Stimulated activated naive B cell treated with anti-CD40 and anti-IgM and Interleukin-4, amounts not matched to agents 10 μg/mL and 1 μg/mL and 100 μg/mL, for 72 hours (primary cell): ENCODE results near the gene SERPINA4.

Experiments
- ATAC-seq, 2 donors: fragments of 150-1000 bp; cut with Tn5 transposase; replicated peaks; 2 replicates each; pipeline ENCODE4 v1.10.0; 2021; ENCODE audit warnings: moderate library complexity in 1 of 2
- DNase-seq: peaks from one replicate; pipeline ENCODE4 v3.0.0; 2021
- H3K27ac Mint-ChIP-seq: one replicate; pipeline ENCODE4 v1.8.0; 2022; ENCODE audit warnings: mild to moderate bottlenecking, mixed read lengths
- H3K27me3 Mint-ChIP-seq, 2 donors: one replicate each; pipeline ENCODE4 v1.8.0; 2022; ENCODE audit warnings: mixed read lengths in 2 of 2
- H3K36me3 Mint-ChIP-seq, 2 donors: one replicate each; pipeline ENCODE4 v1.8.0; 2022; ENCODE audit warnings: mixed read lengths in 2 of 2, mild to moderate bottlenecking in 1 of 2
- H3K4me1 Mint-ChIP-seq, 2 donors: one replicate each; pipeline ENCODE4 v1.8.0; 2022; ENCODE audit warnings: mixed read lengths in 2 of 2, mild to moderate bottlenecking in 1 of 2
- H3K4me3 Mint-ChIP-seq, 2 donors: one replicate each; pipeline ENCODE4 v1.8.0; 2022; ENCODE audit warnings: mild to moderate bottlenecking in 2 of 2, mixed read lengths in 2 of 2, moderate library complexity in 1 of 2
- H3K9me3 Mint-ChIP-seq, 2 donors: one replicate each; pipeline ENCODE4 v1.8.0; 2022; ENCODE audit warnings: mixed read lengths in 2 of 2, mild to moderate bottlenecking in 1 of 2

The SERPINA4 gene

DNA sequence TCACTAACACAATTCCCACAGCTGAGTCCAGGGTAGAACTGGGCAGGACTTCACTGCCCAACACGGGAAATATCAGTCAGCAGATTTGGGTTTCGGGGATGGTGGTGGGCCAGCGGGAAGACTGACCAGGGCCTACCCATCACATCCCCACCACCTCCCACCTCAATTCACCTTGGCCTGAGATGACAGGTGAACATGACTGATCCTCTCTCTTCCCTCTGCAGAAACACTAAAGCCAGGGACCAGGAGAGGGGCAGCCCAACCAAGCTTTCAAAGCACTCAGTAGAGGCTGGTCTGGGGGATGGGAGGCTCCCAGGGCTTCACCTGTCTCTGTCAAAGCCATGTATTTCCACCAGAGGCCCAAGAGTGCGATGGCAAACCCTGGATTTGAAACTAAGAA is 22.3 kb downstream of the SERPINA4 start:
- DNase-seq (no peak), ATAC-seq (no peak)
- no peak overlapping the region for H3K4me3 Mint-ChIP-seq
- H3K27me3 Mint-ChIP-seq: peaks cover 0 to 4% of the 10 kb centered on the region in 2 donors
- H3K36me3 Mint-ChIP-seq: no peaks in the 10 kb centered on the region
- H3K4me1 Mint-ChIP-seq: no peaks in the 10 kb centered on the region
- H3K27ac Mint-ChIP-seq: no peak overlapping the region
- H3K9me3 Mint-ChIP-seq: peaks cover 0 to 1% of the 10 kb centered on the region in 2 donors

- Mint-ChIP-seq H3K27me3 (peaks cover 0 to 4% of the 10 kb centered on the region in 2 donors), H3K27ac (no peak overlapping the region), H3K4me3 (no peak overlapping the region), H3K9me3 (no peaks in the 10 kb centered on the region), H3K36me3 (no peaks in the 10 kb centered on the region), H3K4me1 (no peaks in the 10 kb centered on the region)
- ATAC-seq: no peak
- DNase-seq: no peak
These were observed 23.5 kb downstream of the SERPINA4 start for GRCh38 chr14:94584591-94585280.

GRCh38 chr14:94586635-94587034 is 25.4 kb downstream of the SERPINA4 start:
- ATAC-seq: no peak
- Mint-ChIP-seq H3K9me3 (peaks cover 4 to 10% of the 10 kb centered on the region in 2 donors), H3K4me1 (no peaks in the 10 kb centered on the region), H3K27ac (no peak overlapping the region), H3K4me3 (no peak overlapping the region), H3K27me3 (peaks cover 0 to 4% of the 10 kb centered on the region in 2 donors), H3K36me3 (no peaks in the 10 kb centered on the region)
- no peak for DNase-seq

DNA sequence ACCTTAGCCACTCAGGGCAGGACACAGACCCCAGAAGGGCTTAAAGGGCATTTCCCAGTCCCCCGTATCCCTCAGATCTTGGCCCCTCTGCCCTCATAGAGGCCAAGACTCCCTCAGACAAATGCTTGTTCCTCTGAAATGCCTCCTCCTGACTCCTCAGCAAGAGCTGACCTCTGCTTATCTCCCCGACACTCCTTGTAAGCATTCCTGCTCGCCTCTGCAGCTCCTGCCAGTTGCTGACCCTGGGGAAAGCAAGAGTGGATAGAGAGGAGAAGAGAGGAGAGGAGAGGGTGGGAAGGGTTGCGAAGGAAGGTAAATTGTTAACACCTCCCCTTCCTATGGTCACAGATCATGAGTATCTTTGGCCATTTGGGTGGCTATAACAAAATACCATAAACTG is 27.1 kb downstream of the SERPINA4 start:
- H3K9me3 Mint-ChIP-seq: peaks cover 5 to 10% of the 10 kb centered on the region in 2 donors
- no peak for ATAC-seq
- no peaks in the 10 kb centered on the region for H3K4me1 Mint-ChIP-seq
- DNase-seq: no peak
- no peak overlapping the region for H3K4me3 Mint-ChIP-seq
- H3K27ac Mint-ChIP-seq: no peak overlapping the region
- no peaks in the 10 kb centered on the region for H3K36me3 Mint-ChIP-seq
- peaks cover 0 to 4% of the 10 kb centered on the region in 2 donors for H3K27me3 Mint-ChIP-seq

DNA sequence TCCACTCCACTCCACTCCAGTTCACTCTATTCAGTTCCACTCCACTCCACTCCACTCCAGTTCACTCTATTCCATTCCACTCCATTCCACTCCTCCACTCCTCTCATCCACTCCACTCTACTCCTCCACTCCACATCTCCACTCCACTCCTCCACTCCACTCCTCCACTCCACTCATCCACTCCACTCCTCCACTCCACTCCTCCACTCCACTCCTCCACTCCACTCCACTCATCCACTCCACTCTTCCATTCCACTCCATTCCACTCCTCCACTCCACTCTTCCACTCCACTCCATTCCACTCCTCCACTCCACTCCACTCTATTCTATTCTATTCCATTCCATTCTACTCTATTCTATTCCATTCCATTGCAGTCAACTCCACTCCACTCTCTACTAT is 29.8 kb downstream of the SERPINA4 start:
- no peaks in the 10 kb centered on the region for H3K36me3 Mint-ChIP-seq
- no peak overlapping the region for H3K4me3 Mint-ChIP-seq
- no peaks in the 10 kb centered on the region for H3K4me1 Mint-ChIP-seq
- H3K27ac Mint-ChIP-seq: no peak overlapping the region
- ATAC-seq: no peak
- DNase-seq: no peak
- peaks cover 6 to 16% of the 10 kb centered on the region in 2 donors for H3K27me3 Mint-ChIP-seq
- H3K9me3 Mint-ChIP-seq: peaks cover 5 to 10% of the 10 kb centered on the region in 2 donors

- Mint-ChIP-seq H3K27ac (no peak overlapping the region), H3K4me1 (no peaks in the 10 kb centered on the region), H3K4me3 (no peak overlapping the region), H3K9me3 (peaks cover 5 to 10% of the 10 kb centered on the region in 2 donors), H3K36me3 (no peaks in the 10 kb centered on the region), H3K27me3 (peaks cover 6 to 17% of the 10 kb centered on the region in 2 donors)
- DNase-seq (no peak), ATAC-seq (no peak)
These were observed 30.6 kb downstream of the SERPINA4 start for GRCh38 chr14:94591871-94592270.

DNA sequence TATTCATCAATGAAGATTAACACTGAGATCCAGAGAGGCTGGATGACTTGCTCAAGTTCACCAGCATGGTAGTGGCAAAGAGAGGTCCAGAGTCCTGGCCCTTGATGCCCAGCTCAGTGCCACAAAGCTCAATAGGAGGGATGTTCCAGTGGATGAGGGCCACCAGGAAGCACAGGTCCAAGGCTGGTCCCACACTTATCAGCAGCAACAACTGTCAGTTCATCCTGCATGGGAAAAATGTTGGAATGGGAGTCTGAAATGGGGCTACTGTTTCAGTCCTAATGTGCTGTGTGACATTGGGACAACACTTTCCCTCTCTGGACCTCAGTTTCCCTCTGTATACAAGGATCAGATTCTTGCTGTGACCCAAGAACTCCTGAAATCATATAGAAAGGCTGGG is 31.2 kb downstream of the SERPINA4 start:
- ATAC-seq (no peak), DNase-seq (no peak)
- H3K4me1 Mint-ChIP-seq: no peaks in the 10 kb centered on the region
- H3K27ac Mint-ChIP-seq: no peak overlapping the region
- peaks cover 5 to 10% of the 10 kb centered on the region in 2 donors for H3K9me3 Mint-ChIP-seq
- H3K36me3 Mint-ChIP-seq: no peaks in the 10 kb centered on the region
- H3K4me3 Mint-ChIP-seq: no peak overlapping the region
- H3K27me3 Mint-ChIP-seq: peaks cover 6 to 13% of the 10 kb centered on the region in 2 donors

DNA sequence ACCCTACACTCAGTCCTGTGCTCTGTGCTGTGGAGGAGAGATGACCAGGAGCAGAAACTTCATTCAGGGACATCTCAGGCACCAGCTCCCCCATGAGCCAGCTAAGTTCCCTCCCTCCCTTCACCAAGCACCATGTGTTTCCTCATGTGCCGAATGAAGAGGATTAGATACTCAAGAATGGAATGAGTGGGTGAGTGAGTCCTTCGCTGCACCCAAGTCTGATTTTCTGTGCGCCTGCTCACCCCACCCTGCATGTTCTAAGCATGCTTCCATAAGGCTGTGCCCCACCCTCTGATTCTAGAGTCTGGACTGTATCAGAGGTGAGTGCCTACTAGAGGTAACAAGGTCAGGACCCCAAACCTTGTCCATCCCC is 32.1 kb downstream of the SERPINA4 start:
- Mint-ChIP-seq H3K27me3 (peaks cover 6 to 13% of the 10 kb centered on the region in 2 donors), H3K9me3 (peaks cover 5 to 10% of the 10 kb centered on the region in 2 donors), H3K36me3 (no peaks in the 10 kb centered on the region), H3K4me1 (no peaks in the 10 kb centered on the region), H3K27ac (no peak overlapping the region), H3K4me3 (no peak overlapping the region)
- no peak for DNase-seq
- ATAC-seq: no peak

- Mint-ChIP-seq H3K9me3 (peaks cover 5 to 10% of the 10 kb centered on the region in 2 donors), H3K36me3 (no peaks in the 10 kb centered on the region), H3K4me3 (no peak overlapping the region), H3K27me3 (peaks cover 6 to 13% of the 10 kb centered on the region in 2 donors), H3K4me1 (no peaks in the 10 kb centered on the region), H3K27ac (no peak overlapping the region)
- DNase-seq: no peak
- ATAC-seq: no peak
These were observed 32.6 kb downstream of the SERPINA4 start for GRCh38 chr14:94593749-94594431.

DNA sequence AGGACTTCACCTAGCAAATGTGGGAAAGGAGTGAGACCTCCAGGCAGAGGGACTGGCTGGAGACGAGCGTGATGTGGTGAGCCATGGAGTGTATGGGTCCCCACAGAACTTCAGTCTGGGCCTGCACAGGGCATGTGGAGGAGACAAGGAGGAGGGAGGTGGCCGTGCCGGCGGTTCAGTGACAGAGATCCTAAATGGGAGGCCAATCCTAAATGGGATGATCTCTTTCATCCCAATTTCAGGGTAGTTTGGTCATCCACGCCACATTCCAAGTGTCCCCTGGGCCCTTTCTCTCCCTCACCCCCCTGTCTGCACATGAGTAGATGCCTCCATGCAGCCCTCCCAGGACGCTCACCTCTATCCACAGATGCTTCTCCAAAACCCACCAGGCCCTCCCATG is 33.2 kb downstream of the SERPINA4 start:
- H3K4me1 Mint-ChIP-seq: no peaks in the 10 kb centered on the region
- DNase-seq: no peak
- H3K9me3 Mint-ChIP-seq: peaks cover 5 to 10% of the 10 kb centered on the region in 2 donors
- H3K27ac Mint-ChIP-seq: no peak overlapping the region
- peaks cover 9 to 13% of the 10 kb centered on the region in 2 donors for H3K27me3 Mint-ChIP-seq
- no peaks in the 10 kb centered on the region for H3K36me3 Mint-ChIP-seq
- no peak for ATAC-seq
- no peak overlapping the region for H3K4me3 Mint-ChIP-seq

DNA sequence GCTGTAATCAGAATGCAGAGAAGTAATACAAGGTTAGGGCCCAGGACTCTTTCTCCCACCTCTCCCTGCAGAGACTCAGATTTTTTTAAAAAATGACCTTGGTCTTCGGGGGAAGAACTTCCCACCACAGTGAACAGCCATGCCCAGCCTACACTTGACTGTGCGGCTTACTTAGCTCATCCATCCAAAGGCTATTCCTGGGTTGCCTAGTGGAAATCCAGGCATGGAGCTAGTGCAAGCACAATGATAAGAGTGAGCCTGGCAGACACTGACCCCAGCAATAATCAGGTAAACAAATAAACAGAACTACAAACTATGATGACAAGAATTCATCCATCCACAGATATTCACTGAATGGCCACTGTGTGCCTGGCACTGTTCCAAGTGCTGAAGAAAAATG is 34.7 kb downstream of the SERPINA4 start:
- no peak for ATAC-seq
- Mint-ChIP-seq H3K4me3 (no peak overlapping the region), H3K4me1 (no peaks in the 10 kb centered on the region), H3K36me3 (no peaks in the 10 kb centered on the region), H3K27me3 (peaks cover 12 to 13% of the 10 kb centered on the region in 2 donors), H3K27ac (no peak overlapping the region), H3K9me3 (peaks cover 4 to 7% of the 10 kb centered on the region in 2 donors)
- no peak for DNase-seq

DNA sequence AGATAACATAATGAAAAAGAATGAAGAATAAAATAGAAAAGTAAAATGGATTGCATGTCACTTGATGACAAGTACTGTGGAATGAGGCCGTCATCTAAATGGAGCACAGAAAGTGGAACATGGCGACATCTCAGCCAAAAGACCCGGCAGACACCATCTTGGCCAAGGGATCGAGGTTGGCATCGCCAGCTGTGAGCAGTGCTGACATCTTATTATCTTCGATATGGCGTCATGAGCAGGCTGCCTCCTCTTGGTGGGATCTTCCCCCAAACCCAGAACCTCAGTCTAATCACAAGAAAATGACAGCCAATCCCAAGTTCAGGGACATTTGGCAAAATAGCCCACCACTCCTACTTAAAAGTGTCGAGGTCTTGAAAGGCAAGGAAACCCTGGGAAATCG is 35.1 kb downstream of the SERPINA4 start:
- H3K4me1 Mint-ChIP-seq: no peaks in the 10 kb centered on the region
- H3K9me3 Mint-ChIP-seq: peaks cover 3% of the 10 kb centered on the region in 2 donors
- H3K4me3 Mint-ChIP-seq: no peak overlapping the region
- H3K27ac Mint-ChIP-seq: no peak overlapping the region
- ATAC-seq (no peak), DNase-seq (no peak)
- H3K27me3 Mint-ChIP-seq: peaks cover 12 to 13% of the 10 kb centered on the region in 2 donors
- H3K36me3 Mint-ChIP-seq: no peaks in the 10 kb centered on the region

- Mint-ChIP-seq H3K27ac (no peak overlapping the region), H3K4me1 (no peaks in the 10 kb centered on the region), H3K9me3 (peaks cover 0 to 1% of the 10 kb centered on the region in 2 donors), H3K27me3 (peaks cover 12 to 13% of the 10 kb centered on the region in 2 donors), H3K36me3 (no peaks in the 10 kb centered on the region), H3K4me3 (no peak overlapping the region)
- ATAC-seq (no peak), DNase-seq (no peak)
These were observed 36.5 kb downstream of the SERPINA4 start for GRCh38 chr14:94597788-94598187.

DNA sequence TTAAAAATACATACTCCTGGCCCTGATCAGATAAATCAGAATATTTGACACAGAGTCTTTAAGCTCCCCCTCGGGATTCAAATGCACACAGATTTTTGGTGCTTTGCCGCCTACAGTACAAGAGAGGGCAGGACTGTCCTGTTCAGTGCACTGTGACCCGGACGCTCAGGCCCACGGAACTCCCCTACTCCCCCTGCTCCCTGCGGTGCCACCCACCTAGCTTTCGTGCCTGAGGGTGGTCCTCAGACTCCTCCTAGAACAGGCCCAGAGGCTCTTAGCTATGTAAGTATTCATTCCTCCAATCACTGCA is 37.2 kb downstream of the SERPINA4 start:
- Mint-ChIP-seq H3K27ac (no peak overlapping the region), H3K4me1 (no peaks in the 10 kb centered on the region), H3K9me3 (peaks cover 0 to 1% of the 10 kb centered on the region in 2 donors), H3K4me3 (no peak overlapping the region), H3K36me3 (no peaks in the 10 kb centered on the region), H3K27me3 (peaks cover 12 to 13% of the 10 kb centered on the region in 2 donors)
- DNase-seq: no peak
- ATAC-seq: no peak
